ENCODE data around the gene FOXN4.
A peak's percentile ranks its signal among the peaks of the same experiment; 100 is the strongest.

Gene FOXN4

DNA sequence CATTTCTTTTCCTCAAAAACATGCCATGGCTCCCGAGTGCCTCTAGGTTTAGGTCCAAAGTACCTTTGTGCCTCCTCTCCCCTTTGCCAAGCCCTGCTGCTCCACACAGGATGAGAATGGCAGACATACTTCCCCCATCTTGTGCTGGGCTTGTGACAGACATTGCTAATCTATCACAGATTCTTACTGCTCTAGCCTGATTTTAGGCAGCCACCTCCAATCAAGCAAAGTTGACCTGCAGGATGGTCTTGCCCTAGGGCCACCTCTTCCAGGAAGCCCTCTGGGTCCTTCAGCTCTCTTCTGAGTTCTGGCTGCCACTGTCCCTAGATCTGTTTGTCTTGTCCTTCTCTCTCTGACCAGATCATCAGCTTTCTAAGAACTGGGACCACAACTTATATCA lies 20.5 kb downstream of the FOXN4 start:
- H4K8ac ChIP-seq (ENCODE audit: low read depth, low read length) = no peak overlapping the region
- no peak overlapping the region for H3K27ac ChIP-seq (replicated peaks; ENCODE audit: low read length)
- H2AFZ ChIP-seq (ENCODE audit: low read length) = peak overlapping the region; percentile 38
- peak overlapping the region; percentile 10 for H2AK5ac ChIP-seq (ENCODE audit: low read depth, low read length)
- H2BK120ac ChIP-seq (ENCODE audit: low read depth, low read length) = no peak overlapping the region
- no peak overlapping the region for H2BK12ac ChIP-seq (ENCODE audit: low read length)
- no CpG with 5 or more reads among the region's 1 CpG for WGBS, 2 donors (ENCODE audit: extremely low coverage in 2 of 2, insufficient read length in 2 of 2, insufficient replicate concordance in 1 of 2)
- no peak overlapping the region for H2BK5ac ChIP-seq (ENCODE audit: low read length)
- H3K4me1 ChIP-seq (ENCODE audit: control insufficient read depth in 2 of 2, insufficient read depth in 1 of 2, low read depth in 1 of 2, low read length in 2 of 2) = peaks cover 12 to 18% of the 10 kb centered on the region in 2 donors
- no peaks in the 10 kb centered on the region for H3K79me1 ChIP-seq (ENCODE audit: low read depth, low read length)
- H3K23ac ChIP-seq (ENCODE audit: low read depth, low read length, poor library complexity) = no peak overlapping the region
- no peak overlapping the region for H3K4me2 ChIP-seq (ENCODE audit: insufficient read depth, low read length, poor library complexity, severe bottlenecking)
- no peak overlapping the region for H4K91ac ChIP-seq (ENCODE audit: low read depth, low read length, poor library complexity)
- peaks cover 0 to 8% (median 0%) of the 10 kb centered on the region in 3 experiments for H3K27me3 ChIP-seq (ENCODE audit: control insufficient read depth in 3 of 3, insufficient read depth in 3 of 3, low read depth in 1 of 3, low read length in 3 of 3)
- DNase-seq (ENCODE audit: low spot score) = no peak
- no peak overlapping the region for H3K4ac ChIP-seq (ENCODE audit: low read length)
- H3K4me3 ChIP-seq (ENCODE audit: low read length in 2 of 2) = no peak overlapping the region
- H2BK15ac ChIP-seq (ENCODE audit: low read length) = no peak overlapping the region
- H3K18ac ChIP-seq (ENCODE audit: low read length) = no peak overlapping the region
- H3K36me3 ChIP-seq (replicated peaks in 1 of 2; ENCODE audit: control insufficient read depth in 2 of 2, insufficient read depth in 2 of 2, low read length in 2 of 2) = no peaks in the 10 kb centered on the region
- no peak overlapping the region for H3K9ac ChIP-seq (ENCODE audit: low read depth, low read length, poor library complexity)
- H3K9me3 ChIP-seq (replicated peaks in 1 of 2; ENCODE audit: control insufficient read depth in 2 of 2, insufficient read depth in 1 of 2, low read depth in 1 of 2, low read length in 2 of 2) = no peaks in the 10 kb centered on the region
- H3K14ac ChIP-seq (ENCODE audit: low read length) = no peak overlapping the region

DNA sequence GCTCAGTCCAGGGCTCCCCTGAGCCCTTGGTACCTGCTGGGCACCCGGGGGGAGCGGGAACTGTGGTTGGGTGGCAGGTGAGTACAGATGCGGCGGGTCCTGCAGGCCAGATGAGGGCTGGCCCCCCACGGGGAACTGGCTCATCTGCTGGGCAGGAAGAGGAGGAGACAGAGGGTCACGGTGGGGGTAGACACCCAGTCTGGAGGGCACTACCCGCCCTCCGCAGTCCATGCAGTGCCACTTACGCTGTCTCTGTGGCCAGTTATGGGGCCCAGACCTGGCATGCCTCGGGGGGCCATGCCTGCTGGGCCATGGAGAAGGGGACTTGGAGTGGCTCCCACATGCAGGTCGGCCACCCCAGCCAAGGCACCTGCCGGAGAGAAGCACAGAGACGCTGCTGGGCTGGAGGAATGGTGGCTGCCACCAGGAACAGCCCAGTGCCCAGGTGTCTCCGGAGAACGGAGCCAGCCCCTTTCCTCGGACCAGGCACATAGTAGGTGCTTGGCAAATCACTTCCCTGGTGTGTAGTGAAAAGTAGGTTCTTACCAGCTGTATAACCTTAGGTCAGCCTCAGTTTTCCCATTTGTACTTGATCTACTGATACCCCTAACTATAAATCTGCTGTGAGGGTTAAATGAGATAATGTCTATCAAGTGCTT lies 21.1 kb downstream of the FOXN4 start:
- Histone ChIP-seq H3K9me3 (replicated peaks in 1 of 2; ENCODE audit: control insufficient read depth in 2 of 2, insufficient read depth in 1 of 2, low read depth in 1 of 2, low read length in 2 of 2) (no peaks in the 10 kb centered on the region), H2BK120ac (ENCODE audit: low read depth, low read length) (no peak overlapping the region), H3K14ac (ENCODE audit: low read length) (peak overlapping the region; percentile 48), H2BK5ac (ENCODE audit: low read length) (peak overlapping the region; percentile 19), H3K18ac (ENCODE audit: low read length) (peak overlapping the region; percentile 39), H3K4me3 (ENCODE audit: low read length in 2 of 2) (no peak overlapping the region), H3K23ac (ENCODE audit: low read depth, low read length, poor library complexity) (no peak overlapping the region), H4K8ac (ENCODE audit: low read depth, low read length) (no peak overlapping the region), H3K4ac (ENCODE audit: low read length) (no peak overlapping the region), H3K27me3 (ENCODE audit: control insufficient read depth in 3 of 3, insufficient read depth in 3 of 3, low read depth in 1 of 3, low read length in 3 of 3) (peaks cover 0 to 8% (median 0%) of the 10 kb centered on the region in 3 experiments), H3K4me1 (ENCODE audit: control insufficient read depth in 2 of 2, insufficient read depth in 1 of 2, low read depth in 1 of 2, low read length in 2 of 2) (peaks cover 12 to 16% of the 10 kb centered on the region in 2 donors), H2AK5ac (ENCODE audit: low read depth, low read length) (peak overlapping the region; percentile 98), H4K91ac (ENCODE audit: low read depth, low read length, poor library complexity) (peak overlapping the region; percentile 61), H2BK15ac (ENCODE audit: low read length) (peak overlapping the region; percentile 91), H2AFZ (ENCODE audit: low read length) (no peak overlapping the region), H3K36me3 (replicated peaks in 1 of 2; ENCODE audit: control insufficient read depth in 2 of 2, insufficient read depth in 2 of 2, low read length in 2 of 2) (no peaks in the 10 kb centered on the region), H3K9ac (ENCODE audit: low read depth, low read length, poor library complexity) (peak overlapping the region; percentile 53), H3K27ac (replicated peaks; ENCODE audit: low read length) (no peak overlapping the region), H3K4me2 (ENCODE audit: insufficient read depth, low read length, poor library complexity, severe bottlenecking) (no peak overlapping the region), H3K79me1 (ENCODE audit: low read depth, low read length) (no peaks in the 10 kb centered on the region), H2BK12ac (ENCODE audit: low read length) (peak overlapping the region; percentile 82)
- WGBS, 2 donors (ENCODE audit: extremely low coverage in 2 of 2, insufficient read length in 2 of 2, insufficient replicate concordance in 1 of 2) = no CpG with 5 or more reads among the region's 16 CpGs
- no peak for DNase-seq (ENCODE audit: low spot score)

DNA sequence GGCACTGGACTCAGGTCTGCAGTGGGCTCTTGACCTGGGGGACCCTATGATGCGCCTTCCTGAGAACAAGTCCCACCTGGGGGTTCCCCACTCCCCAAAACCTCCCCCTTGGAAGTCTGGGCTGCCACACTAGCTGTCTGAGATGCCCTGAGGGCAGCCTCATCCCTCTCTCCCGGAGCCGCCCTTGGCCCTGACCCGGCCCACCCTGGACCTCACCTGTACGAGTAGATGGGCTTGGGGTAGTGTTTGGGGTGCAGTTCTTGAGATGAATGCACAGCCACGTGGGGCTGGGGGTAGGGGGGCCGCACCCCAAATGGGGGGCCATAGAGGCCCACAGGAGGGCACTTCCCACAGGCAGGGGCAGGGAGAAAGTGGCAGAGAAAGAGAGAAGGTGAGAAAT lies 21.9 kb downstream of the FOXN4 start:
- Histone ChIP-seq H3K36me3 (replicated peaks in 1 of 2; ENCODE audit: control insufficient read depth in 2 of 2, insufficient read depth in 2 of 2, low read length in 2 of 2) (no peaks in the 10 kb centered on the region), H3K79me1 (ENCODE audit: low read depth, low read length) (no peaks in the 10 kb centered on the region), H4K91ac (ENCODE audit: low read depth, low read length, poor library complexity) (no peak overlapping the region), H3K27ac (replicated peaks; ENCODE audit: low read length) (no peak overlapping the region), H2AK5ac (ENCODE audit: low read depth, low read length) (peak overlapping the region; percentile 64), H3K9ac (ENCODE audit: low read depth, low read length, poor library complexity) (no peak overlapping the region), H3K23ac (ENCODE audit: low read depth, low read length, poor library complexity) (no peak overlapping the region), H3K18ac (ENCODE audit: low read length) (no peak overlapping the region), H2BK15ac (ENCODE audit: low read length) (peak overlapping the region; percentile 19), H3K4me3 (ENCODE audit: low read length in 2 of 2) (no peak overlapping the region), H3K4me1 (ENCODE audit: control insufficient read depth in 2 of 2, insufficient read depth in 1 of 2, low read depth in 1 of 2, low read length in 2 of 2) (peaks cover 11 to 12% of the 10 kb centered on the region in 2 donors), H3K14ac (ENCODE audit: low read length) (no peak overlapping the region), H3K27me3 (ENCODE audit: control insufficient read depth in 3 of 3, insufficient read depth in 3 of 3, low read depth in 1 of 3, low read length in 3 of 3) (peaks cover 0 to 8% (median 0%) of the 10 kb centered on the region in 3 experiments), H4K8ac (ENCODE audit: low read depth, low read length) (no peak overlapping the region), H2BK120ac (ENCODE audit: low read depth, low read length) (no peak overlapping the region), H2AFZ (ENCODE audit: low read length) (no peak overlapping the region), H3K9me3 (replicated peaks in 1 of 2; ENCODE audit: control insufficient read depth in 2 of 2, insufficient read depth in 1 of 2, low read depth in 1 of 2, low read length in 2 of 2) (no peaks in the 10 kb centered on the region), H2BK5ac (ENCODE audit: low read length) (peak overlapping the region; percentile 57), H3K4me2 (ENCODE audit: insufficient read depth, low read length, poor library complexity, severe bottlenecking) (no peak overlapping the region), H3K4ac (ENCODE audit: low read length) (no peak overlapping the region), H2BK12ac (ENCODE audit: low read length) (no peak overlapping the region)
- no peak for DNase-seq (ENCODE audit: low spot score)
- WGBS, 2 donors (ENCODE audit: extremely low coverage in 2 of 2, insufficient read length in 2 of 2, insufficient replicate concordance in 1 of 2) = no CpG with 5 or more reads among the region's 7 CpGs

DNA sequence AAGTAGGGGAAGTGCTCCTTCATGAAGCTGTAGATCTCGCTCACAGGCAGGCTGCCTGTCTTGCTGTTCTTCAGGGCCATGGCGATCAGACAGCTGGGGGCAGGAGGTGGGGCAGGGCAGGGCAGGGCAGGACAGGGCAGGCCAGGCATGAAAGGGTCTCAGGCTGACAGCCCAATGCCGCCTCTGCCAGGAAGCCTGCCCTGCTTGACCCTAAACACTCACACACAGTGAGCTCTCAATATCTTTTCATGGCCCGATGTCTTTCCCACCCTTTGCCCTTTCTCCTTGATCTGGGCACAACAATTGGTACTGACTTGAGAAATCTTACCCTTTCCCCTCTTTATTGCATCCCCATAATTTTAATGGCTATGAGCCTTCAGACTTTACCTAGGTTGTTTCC lies 22.4 kb downstream of the FOXN4 start:
- Histone ChIP-seq H3K9ac (ENCODE audit: low read depth, low read length, poor library complexity) (peak overlapping the region; percentile 36), H4K91ac (ENCODE audit: low read depth, low read length, poor library complexity) (peak overlapping the region; percentile 65), H3K4me2 (ENCODE audit: insufficient read depth, low read length, poor library complexity, severe bottlenecking) (no peak overlapping the region), H2BK5ac (ENCODE audit: low read length) (peak overlapping the region; percentile 45), H3K14ac (ENCODE audit: low read length) (no peak overlapping the region), H4K8ac (ENCODE audit: low read depth, low read length) (no peak overlapping the region), H3K9me3 (replicated peaks in 1 of 2; ENCODE audit: control insufficient read depth in 2 of 2, insufficient read depth in 1 of 2, low read depth in 1 of 2, low read length in 2 of 2) (no peaks in the 10 kb centered on the region), H2BK120ac (ENCODE audit: low read depth, low read length) (no peak overlapping the region), H2BK15ac (ENCODE audit: low read length) (no peak overlapping the region), H3K27ac (replicated peaks; ENCODE audit: low read length) (no peak overlapping the region), H2AFZ (ENCODE audit: low read length) (no peak overlapping the region), H3K27me3 (ENCODE audit: control insufficient read depth in 3 of 3, insufficient read depth in 3 of 3, low read depth in 1 of 3, low read length in 3 of 3) (peaks cover 0 to 8% (median 0%) of the 10 kb centered on the region in 3 experiments), H3K4me3 (ENCODE audit: low read length in 2 of 2) (no peak overlapping the region), H3K36me3 (replicated peaks in 1 of 2; ENCODE audit: control insufficient read depth in 2 of 2, insufficient read depth in 2 of 2, low read length in 2 of 2) (no peaks in the 10 kb centered on the region), H2BK12ac (ENCODE audit: low read length) (no peak overlapping the region), H3K23ac (ENCODE audit: low read depth, low read length, poor library complexity) (no peak overlapping the region), H3K79me1 (ENCODE audit: low read depth, low read length) (no peaks in the 10 kb centered on the region), H2AK5ac (ENCODE audit: low read depth, low read length) (no peak overlapping the region), H3K18ac (ENCODE audit: low read length) (no peak overlapping the region), H3K4ac (ENCODE audit: low read length) (no peak overlapping the region), H3K4me1 (ENCODE audit: control insufficient read depth in 2 of 2, insufficient read depth in 1 of 2, low read depth in 1 of 2, low read length in 2 of 2) (peaks cover 7 to 9% of the 10 kb centered on the region in 2 donors)
- DNase-seq (ENCODE audit: low spot score) = no peak
- WGBS, 2 donors (ENCODE audit: extremely low coverage in 2 of 2, insufficient read length in 2 of 2, insufficient replicate concordance in 1 of 2) = no CpG with 5 or more reads among the region's 4 CpGs

Measured in neuronal stem cell (in vitro differentiated cells).